Measurements from ENCODE around the gene CLK4.

CLK4 gene

GRCh38 chr5:178583279-178583678 lies 43.6 kb downstream of the CLK4 start:
- DNase-seq = no peak

GRCh38 chr5:178582291-178582690 lies 44.6 kb downstream of the CLK4 start:
- DNase-seq = no peak

- no peak for DNase-seq
Observed at GRCh38 chr5:178581621-178582020, 45.2 kb downstream of the CLK4 start.

- DNase-seq = no peak
Observed at GRCh38 chr5:178580271-178580955, 46.4 kb downstream of the CLK4 start.

- DNase-seq = no peak
Observed at GRCh38 chr5:178577944-178578343, 48.9 kb downstream of the CLK4 start.

- no peak for DNase-seq
Observed at GRCh38 chr5:178577376-178577839, 49.4 kb downstream of the CLK4 start.

GRCh38 chr5:178576591-178577351 lies 50.1 kb downstream of the CLK4 start:
- DNase-seq = no peak

- no peak for DNase-seq
Observed at GRCh38 chr5:178573216-178573615, 53.6 kb downstream of the CLK4 start.

GRCh38 chr5:178572617-178573016 lies 54.2 kb downstream of the CLK4 start:
- no peak for DNase-seq

- no peak for DNase-seq
Observed at GRCh38 chr5:178569485-178569884, 57.4 kb downstream of the CLK4 start.

GRCh38 chr5:178564811-178565550 lies 61.9 kb downstream of the CLK4 start:
- DNase-seq = no peak

- no peak for DNase-seq
Observed at GRCh38 chr5:178564397-178564796, 62.5 kb downstream of the CLK4 start.

- DNase-seq = no peak
Observed at GRCh38 chr5:178563621-178564020, 63.2 kb downstream of the CLK4 start.

- DNase-seq = no peak
Observed at GRCh38 chr5:178561746-178562264, 65.0 kb downstream of the CLK4 start.

GRCh38 chr5:178560911-178561310 lies 65.9 kb downstream of the CLK4 start:
- no peak for DNase-seq

GRCh38 chr5:178557416-178557815 lies 69.4 kb downstream of the CLK4 start:
- no peak for DNase-seq

GRCh38 chr5:178555771-178556211 lies 71.1 kb downstream of the CLK4 start:
- no peak for DNase-seq

- no peak for DNase-seq
Observed at GRCh38 chr5:178555005-178555404, 71.8 kb downstream of the CLK4 start.

GRCh38 chr5:178554311-178554710 lies 72.5 kb downstream of the CLK4 start:
- no peak for DNase-seq

GRCh38 chr5:178553517-178553916 lies 73.3 kb downstream of the CLK4 start:
- DNase-seq = no peak

All from bone marrow (tissue), 2 donors.